Right lobe of liver (tissue), 4 donors: Measurements from ENCODE around the gene GCKR.
"Not testable (repeated sequence)": the region's sequence is repeated elsewhere in the genome, so short reads cannot be mapped to it uniquely, and the experiment has no call there.

ENCODE experiments used
- CTCF ChIP-seq, 4 donors: fragments of 200-600 bp in 3 of 4; fragments of 450-650 bp in 1 of 4; IDR thresholded peaks; one replicate each; pipeline versions ENCODE4 v1.5.1 to v1.8.0; 2016 to 2022; ENCODE audit warnings: antibody characterized with exemption in 4 of 4, mild to moderate bottlenecking in 2 of 4
- POLR2A ChIP-seq: fragments of 450-650 bp; IDR thresholded peaks from one replicate; pipeline ENCODE4 v1.6.1; 2017; ENCODE audit warnings: antibody characterized with exemption, mild to moderate bottlenecking
- donor health status: DM: no; HTN: no; CAD: no.
- donor health status: DM: no; HTN: no; CAD: no.
- donor health status: DM: no; HTN: yes; CAD: no.

GRCh38 chr2:27554451-27554850, 57.8 kb downstream of the GCKR start:
- TF ChIP-seq CTCF (IDR thresholded peaks at IDR 0.05); POLR2A: not testable (repeated sequence)
